GM21825 (cell line): ENCODE results near the gene LAX1.
"Not testable (repeated sequence)": the region's sequence is repeated elsewhere in the genome, so short reads cannot be mapped to it uniquely, and the experiment has no call there.

Experiments
- ATAC-seq: cut with Tn5 transposase; IDR thresholded peaks from one replicate; pipeline ENCODE4 v1.9.1; 2021; ENCODE audit warnings: mild to moderate bottlenecking, moderate library complexity; ENCODE audit not compliant: unreplicated experiment

LAX1 gene

GRCh38 chr1:203768256-203768655 lies 3.3 kb downstream of the LAX1 start:
- ATAC-seq = no peak

GRCh38 chr1:203769505-203770343 lies 4.7 kb downstream of the LAX1 start:
- no peak for ATAC-seq

- ATAC-seq = no peak
Observed at GRCh38 chr1:203771901-203772301, 6.9 kb downstream of the LAX1 start.

GRCh38 chr1:203772836-203773235 lies 7.9 kb downstream of the LAX1 start:
- no peak for ATAC-seq

- ATAC-seq = no peak
Observed at GRCh38 chr1:203776636-203777035, 11.7 kb downstream of the LAX1 start.

- ATAC-seq = no peak
Observed at GRCh38 chr1:203777596-203777995, 12.6 kb downstream of the LAX1 start.

GRCh38 chr1:203778146-203778545 lies 13.2 kb downstream of the LAX1 start:
- ATAC-seq = no peak

GRCh38 chr1:203778789-203779188 lies 13.8 kb downstream of the LAX1 start:
- ATAC-seq = no peak

GRCh38 chr1:203781962-203782361 lies 17.0 kb downstream of the LAX1 start:
- no peak for ATAC-seq

- no peak for ATAC-seq
Observed at GRCh38 chr1:203789966-203790365, 25.0 kb downstream of the LAX1 start.

- no peak for ATAC-seq
Observed at GRCh38 chr1:203791498-203791897, 26.5 kb downstream of the LAX1 start.

- no peak for ATAC-seq
Observed at GRCh38 chr1:203792486-203792885, 27.5 kb downstream of the LAX1 start.

GRCh38 chr1:203793561-203793960 lies 28.6 kb downstream of the LAX1 start:
- not testable (repeated sequence) for ATAC-seq

- no peak for ATAC-seq
Observed at GRCh38 chr1:203794764-203795440, 29.9 kb downstream of the LAX1 start.

- peak; percentile 96 for ATAC-seq
Observed at GRCh38 chr1:203795441-203796235, 30.7 kb downstream of the LAX1 start, which contains the start of the genes ZBED6 and ZC3H11A. ZBED6 (plus strand) TSS chr1:203795623; CDS start chr1:203797523, 1,900 bp downstream. ZC3H11A (plus strand) TSS chr1:203795623; CDS start chr1:203817071, 21,448 bp downstream.

GRCh38 chr1:203796236-203796605 lies 31.2 kb downstream of the LAX1 start:
- ATAC-seq = no peak

- no peak for ATAC-seq
Observed at GRCh38 chr1:203797216-203797615, 32.2 kb downstream of the LAX1 start.

- no peak for ATAC-seq
Observed at GRCh38 chr1:203797948-203798655, 33.1 kb downstream of the LAX1 start.

GRCh38 chr1:203799157-203799556 lies 34.2 kb downstream of the LAX1 start:
- ATAC-seq = no peak

GRCh38 chr1:203799971-203800370 lies 35.0 kb downstream of the LAX1 start:
- ATAC-seq = no peak

- ATAC-seq = no peak
Observed at GRCh38 chr1:203805689-203806088, 40.7 kb downstream of the LAX1 start.
